ENCODE data around the gene PPDPF.

DNA sequence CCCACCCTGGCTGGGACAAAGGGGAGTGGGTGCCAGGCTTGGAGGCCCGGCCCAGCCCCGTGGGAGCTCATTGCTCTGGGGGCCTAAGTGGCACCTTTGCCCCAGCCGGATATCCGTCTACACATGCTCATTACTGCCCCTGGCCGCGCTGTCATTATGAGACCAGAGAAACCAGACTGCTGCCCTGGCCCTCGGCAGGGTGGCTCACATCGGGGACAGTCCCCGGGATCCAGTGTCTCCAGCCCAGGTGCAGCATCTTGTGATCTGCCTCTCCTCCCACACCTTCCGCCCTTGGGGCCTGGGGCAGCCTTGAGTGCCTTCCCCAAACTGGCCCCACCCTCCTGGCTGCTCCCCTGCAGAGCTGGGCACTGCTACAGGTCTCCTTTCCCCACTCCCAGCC lies 22.1 kb downstream of the PPDPF start:
- TF ChIP-seq CTCF (IDR thresholded peaks at IDR 0.05) (no peak), POLR2A (IDR thresholded peaks at IDR 0.05) (no peak), POLR2AphosphoS5 (IDR thresholded peaks at IDR 0.05) (no peak)

Measured in prostate gland (tissue), 2 donors.